WTC11 (cell line): ENCODE measurements around the gene ZNF280D. TPM values are rescaled to one million over a fixed set of nuclear protein-coding genes. Genes with fewer than 3 reads are reported as not detected.

Experiments
- ATAC-seq: fragments of 200-7000 bp; cut with Tn5 transposase; 2 replicates; pipeline ENCODE4 v1.10.0; 2021; ENCODE audit warnings: mild to moderate bottlenecking, moderate library complexity
- CTCF ChIA-PET: fragments of 300-600 bp; sonication (Branson Sonifier 250); formaldehyde crosslinking; loops from one replicate; lab custom pipeline; 2021; ENCODE audit warnings: antibody characterized with exemption; lab: Charles Lee
- POLR2A ChIA-PET: fragments of 350-600 bp; sonication (Branson Sonifier 250); formaldehyde crosslinking; loops from one replicate; lab custom pipeline; 2021; ENCODE audit warnings: antibody characterized with exemption; lab: Charles Lee
- DNase-seq: peaks from one replicate; pipeline ENCODE4 v3.0.0; 2021; ENCODE audit warnings: low spot score
- H3K27ac Mint-ChIP-seq: 2 replicates; pipeline ENCODE4 v1.8.0; 2021; ENCODE audit warnings: mixed read lengths
- H3K27me3 Mint-ChIP-seq: 2 replicates; pipeline ENCODE4 v1.8.0; 2021; ENCODE audit warnings: low read depth, mild to moderate bottlenecking, moderate library complexity, mixed read lengths
- H3K36me3 Mint-ChIP-seq: 2 replicates; pipeline ENCODE4 v1.8.0; 2021; ENCODE audit warnings: mixed read lengths
- H3K4me1 Mint-ChIP-seq: 2 replicates; pipeline ENCODE4 v1.8.0; 2022; ENCODE audit warnings: mixed read lengths
- H3K4me3 Mint-ChIP-seq: 2 replicates; pipeline ENCODE4 v1.8.0; 2021; ENCODE audit warnings: mild to moderate bottlenecking, moderate library complexity, mixed read lengths
- H3K9me3 Mint-ChIP-seq: 2 replicates; pipeline ENCODE4 v1.8.0; 2021; ENCODE audit warnings: mixed read lengths
- ARID4B ChIP-seq: sonication (generic); formaldehyde crosslinking; IDR thresholded peaks from 2 replicates; pipeline ENCODE4 v1.8.0; 2023; ENCODE audit warnings: missing genetic modification reagents, mild to moderate bottlenecking, borderline replicate concordance
- CREB1 ChIP-seq: sonication (generic); formaldehyde crosslinking; IDR thresholded peaks from 2 replicates; pipeline ENCODE4 v1.8.0; 2023; ENCODE audit warnings: mild to moderate bottlenecking, missing genetic modification reagents
- ELF4 ChIP-seq: sonication (generic); formaldehyde crosslinking; IDR thresholded peaks from 2 replicates; pipeline ENCODE4 v1.8.1; 2022; ENCODE audit warnings: low read depth, mild to moderate bottlenecking, moderate library complexity, missing genetic modification reagents
- ERG ChIP-seq: fragments of 250-450 bp; sonication (Bioruptor Pico); IDR thresholded peaks from 2 replicates; pipeline ENCODE4 v1.8.0; 2021; ENCODE audit warnings: mild to moderate bottlenecking
- FOXJ3 ChIP-seq: sonication (generic); formaldehyde crosslinking; IDR thresholded peaks from 2 replicates; pipeline ENCODE4 v1.9.0; 2021; ENCODE audit warnings: missing genetic modification reagents, mild to moderate bottlenecking, borderline replicate concordance
- IRF2 ChIP-seq: sonication (generic); formaldehyde crosslinking; IDR thresholded peaks from 2 replicates; pipeline ENCODE4 v1.8.0; 2022; ENCODE audit warnings: low read depth, missing genetic modification reagents, borderline replicate concordance
- MAX ChIP-seq: sonication (generic); formaldehyde crosslinking; IDR thresholded peaks from 2 replicates; pipeline ENCODE4 v1.8.0; 2022; ENCODE audit warnings: mild to moderate bottlenecking, missing genetic modification reagents
- MYBL2 ChIP-seq: sonication (generic); formaldehyde crosslinking; IDR thresholded peaks from 2 replicates; pipeline ENCODE4 v1.8.1; 2023; ENCODE audit warnings: mild to moderate bottlenecking, moderate library complexity, missing genetic modification reagents
- NFYB ChIP-seq: sonication (generic); formaldehyde crosslinking; conservative IDR thresholded peaks from 2 replicates; pipeline ENCODE4 v1.8.0; 2022; ENCODE audit warnings: low read depth, missing genetic modification reagents
- NR2C2 ChIP-seq: sonication (generic); formaldehyde crosslinking; IDR thresholded peaks from 2 replicates; pipeline ENCODE4 v1.8.0; 2022; ENCODE audit warnings: mild to moderate bottlenecking, missing genetic modification reagents
- OVOL2 ChIP-seq: fragments of 250-450 bp; sonication (Bioruptor Pico); IDR thresholded peaks from 2 replicates; pipeline ENCODE4 v1.9.0; 2021; ENCODE audit warnings: mild to moderate bottlenecking, borderline replicate concordance
- PRDM15 ChIP-seq: sonication (generic); formaldehyde crosslinking; IDR thresholded peaks from 2 replicates; pipeline ENCODE4 v1.8.0; 2022; ENCODE audit warnings: missing genetic modification reagents
- PRRX2 ChIP-seq: fragments of 250-450 bp; sonication (Bioruptor Pico); IDR thresholded peaks from 2 replicates; pipeline ENCODE4 v1.8.0; 2021; ENCODE audit warnings: mild to moderate bottlenecking
- RELA ChIP-seq: sonication (generic); formaldehyde crosslinking; IDR thresholded peaks from 2 replicates; pipeline ENCODE4 v1.8.1; 2022; ENCODE audit warnings: missing genetic modification reagents, mild to moderate bottlenecking, borderline replicate concordance
- STAT6 ChIP-seq: sonication (generic); formaldehyde crosslinking; conservative IDR thresholded peaks from 2 replicates; pipeline ENCODE4 v1.8.1; 2023; ENCODE audit warnings: mild to moderate bottlenecking, low read depth, missing genetic modification reagents, moderate library complexity
- TEAD4 ChIP-seq: sonication (generic); formaldehyde crosslinking; IDR thresholded peaks from 2 replicates; pipeline ENCODE4 v1.8.0; 2022; ENCODE audit warnings: mild to moderate bottlenecking, missing genetic modification reagents
- TP53 ChIP-seq: sonication (generic); formaldehyde crosslinking; IDR thresholded peaks from 2 replicates; pipeline ENCODE4 v1.8.1; 2023; ENCODE audit warnings: mild to moderate bottlenecking, missing genetic modification reagents
- ZNF263 ChIP-seq: sonication (generic); formaldehyde crosslinking; IDR thresholded peaks from 2 replicates; pipeline ENCODE4 v1.8.1; 2022; ENCODE audit warnings: low read depth, mild to moderate bottlenecking, moderate library complexity, missing genetic modification reagents
- ZNF423 ChIP-seq: fragments of 250-450 bp; sonication (Bioruptor Pico); IDR thresholded peaks from 2 replicates; pipeline ENCODE4 v2.1.2; 2022; ENCODE audit warnings: mild to moderate bottlenecking, moderate library complexity
- total RNA-seq: library from RNA; stranded (reverse); gene quantifications from 3 replicates; pipeline ENCODE4 v1.2.3, GENCODE V29; 2021

Gene ZNF280D
- total RNA-seq, 1 experiment from 2014 or later = 25.7 TPM

DNA sequence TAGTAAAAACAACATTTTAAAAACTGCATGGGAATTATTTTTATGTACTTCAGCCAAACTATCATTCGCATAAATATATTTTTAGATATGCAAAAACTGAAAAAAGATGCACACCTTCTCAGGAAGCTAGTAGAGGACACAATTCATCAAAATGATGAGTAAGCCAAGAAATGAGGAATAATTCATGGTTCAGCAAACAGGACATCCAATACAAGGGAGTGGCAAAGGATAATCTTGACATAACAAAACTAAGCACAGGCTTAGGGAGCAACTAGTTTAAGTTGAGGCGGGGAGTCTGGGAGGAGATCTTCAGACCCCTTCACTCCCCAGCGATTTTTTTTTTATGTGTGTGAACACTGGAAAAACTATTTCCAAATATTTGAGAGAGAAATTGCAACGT, 93.7 kb downstream of the ZNF280D start (continued):
- TF ChIP-seq ARID4B (CRISPR knock-in tag) (no peak), MAX (CRISPR knock-in tag) (no peak), ELF4 (CRISPR knock-in tag) (no peak), PRRX2 (CRISPR knock-in tag) (no peak), OVOL2 (CRISPR knock-in tag) (no peak)
- TF ChIP-seq, all 79 proteins: peak for 0

- Mint-ChIP-seq H3K9me3 (no peaks in the 10 kb centered on the region), H3K4me3 (no peak overlapping the region), H3K36me3 (0 out of 2 replicates have a peak, but pooled peaks cover 3% of the 10 kb centered on the region), H3K4me1 (no peaks in the 10 kb centered on the region), H3K27ac (no peak overlapping the region), H3K27me3 (no peaks in the 10 kb centered on the region)
- no peak for DNase-seq
- ATAC-seq = no peak
- ChIA-PET CTCF (no interaction called here), POLR2A (no interaction called here)
- TF ChIP-seq FOXJ3 (CRISPR knock-in tag) (no peak), TEAD4 (CRISPR knock-in tag) (no peak), MYBL2 (CRISPR knock-in tag) (no peak), TP53 (CRISPR knock-in tag) (no peak), MAX (CRISPR knock-in tag) (no peak), ZNF423 (CRISPR knock-in tag) (no peak), CREB1 (CRISPR knock-in tag) (no peak)
Measured at GRCh38 chr15:56631765-56632164, 101.5 kb downstream of the ZNF280D start.

DNA sequence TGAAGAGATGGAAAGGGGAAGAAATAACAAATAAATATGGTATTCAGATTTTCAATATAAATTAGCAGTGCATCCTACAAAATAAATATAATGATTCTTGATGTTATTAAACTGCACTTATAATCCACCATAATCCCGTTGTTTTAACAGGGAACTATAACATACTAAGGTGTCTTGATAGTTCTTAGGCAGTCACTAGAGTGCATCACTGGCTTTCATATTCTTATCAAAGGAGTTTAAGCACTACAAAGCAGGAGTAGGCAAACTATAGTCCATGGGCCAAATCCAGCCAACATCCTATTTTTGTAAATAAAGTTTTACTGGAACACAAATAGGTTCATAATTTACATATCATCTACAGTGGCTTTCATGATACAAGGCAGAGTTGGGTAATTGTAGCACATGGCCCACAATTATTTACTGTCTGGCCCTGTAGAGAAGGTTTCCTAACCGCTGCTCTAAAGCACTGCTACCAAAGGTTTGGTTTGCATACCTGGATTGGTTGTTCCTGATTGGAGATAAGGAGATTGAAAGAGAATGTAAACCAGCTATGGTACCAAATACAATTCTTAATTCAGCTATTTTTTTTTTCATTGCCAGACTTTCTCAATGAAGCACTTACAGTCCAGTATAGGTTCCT, 104.3 kb downstream of the ZNF280D start:
- no peak overlapping the region for H3K4me3 Mint-ChIP-seq
- H3K27me3 Mint-ChIP-seq = no peaks in the 10 kb centered on the region
- no peaks in the 10 kb centered on the region for H3K4me1 Mint-ChIP-seq
- CTCF ChIA-PET = no interaction called here
- POLR2A ChIA-PET = no interaction called here
- H3K9me3 Mint-ChIP-seq = no peaks in the 10 kb centered on the region
- no peak for ATAC-seq
- 0 out of 2 replicates have a peak, but pooled peaks cover 3% of the 10 kb centered on the region for H3K36me3 Mint-ChIP-seq
- H3K27ac Mint-ChIP-seq = no peak overlapping the region
- DNase-seq = no peak
- TF ChIP-seq RELA (CRISPR knock-in tag) (no peak), STAT6 (no peak), PRDM15 (CRISPR knock-in tag) (no peak), IRF2 (CRISPR knock-in tag) (no peak), NR2C2 (CRISPR knock-in tag) (no peak), ERG (no peak), NFYB (CRISPR knock-in tag) (no peak), ZNF263 (no peak)
